NCI-H526 treated with DMSO at 0.1 percent for 48 hours (cell line): ENCODE data around the gene MSMB.
"Not testable (repeated sequence)": the region's sequence is repeated elsewhere in the genome, so short reads cannot be mapped to it uniquely, and the experiment has no call there.

Source experiments
- DNase-seq: peaks from one replicate; lab custom pipeline; 2025; lab: John Stamatoyannopoulos, UW

The MSMB gene

DNA sequence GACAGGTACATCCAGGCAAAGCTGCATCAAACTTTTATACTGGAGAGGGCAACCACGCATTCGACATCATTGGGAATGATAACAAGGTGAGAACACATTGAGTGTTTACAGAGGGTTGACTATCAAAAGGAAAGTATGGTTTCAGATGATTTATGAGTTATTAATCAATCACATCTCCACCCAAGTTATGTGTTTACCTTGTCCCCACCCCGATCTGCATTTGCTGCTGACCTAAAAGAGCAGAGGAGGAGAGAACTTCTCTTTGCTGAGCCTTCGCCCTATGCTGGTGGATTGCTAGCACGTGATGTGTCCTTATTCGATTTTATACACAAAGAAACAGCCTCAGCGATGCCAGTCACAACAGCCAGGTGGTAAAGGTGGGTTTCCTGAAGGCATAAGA lies at the start of gene MSMB:
Gene MSMB (minus strand): TSS at position 9 of the 400 bp plus-strand sequence. CDS start 32 bp downstream, outside the sequence.
- DNase-seq, result no peak

- no peak for DNase-seq
Observed at GRCh38 chr10:46094931-46095750, 49.1 kb upstream of the MSMB start.

GRCh38 chr10:46094197-46094500 lies 48.1 kb upstream of the MSMB start:
- DNase-seq, result no peak

GRCh38 chr10:46093316-46094196 lies 47.5 kb upstream of the MSMB start:
- not testable (repeated sequence) for DNase-seq

DNA sequence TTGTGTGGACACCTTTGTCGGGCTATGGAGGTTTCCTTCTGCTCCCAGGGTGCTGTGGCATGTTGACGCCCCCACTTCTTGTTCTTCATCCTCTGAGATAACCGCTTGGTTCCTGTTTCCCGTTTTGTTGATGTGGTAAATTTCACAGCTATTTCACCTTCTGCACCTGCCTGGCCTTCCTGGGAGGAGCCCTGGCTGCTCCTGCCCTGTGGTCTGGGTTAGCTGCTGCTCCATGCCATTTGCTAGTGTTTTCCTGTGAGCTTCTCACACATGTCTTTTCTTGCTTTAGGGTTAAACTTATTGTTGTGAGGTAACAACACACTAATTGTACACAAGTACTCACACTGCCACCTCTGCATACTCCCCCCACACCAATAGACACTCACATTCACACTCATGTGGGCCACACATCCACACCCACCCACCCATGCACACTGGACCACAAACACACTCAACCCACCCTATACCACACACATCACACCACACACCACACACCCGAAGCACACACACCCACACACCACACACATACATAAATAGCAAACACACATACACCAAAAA lies 46.5 kb upstream of the MSMB start:
- DNase-seq, result no peak

- no peak for DNase-seq
Observed at GRCh38 chr10:46091828-46092523, 45.9 kb upstream of the MSMB start.

GRCh38 chr10:46091080-46091827 lies 45.2 kb upstream of the MSMB start:
- DNase-seq, result no peak

GRCh38 chr10:46090258-46090812 lies 44.3 kb upstream of the MSMB start:
- no peak for DNase-seq

- not testable (repeated sequence) for DNase-seq
Observed at GRCh38 chr10:46087381-46087780, 41.3 kb upstream of the MSMB start.

- DNase-seq, result no peak
Observed at GRCh38 chr10:46084321-46085165, 38.5 kb upstream of the MSMB start.

DNA sequence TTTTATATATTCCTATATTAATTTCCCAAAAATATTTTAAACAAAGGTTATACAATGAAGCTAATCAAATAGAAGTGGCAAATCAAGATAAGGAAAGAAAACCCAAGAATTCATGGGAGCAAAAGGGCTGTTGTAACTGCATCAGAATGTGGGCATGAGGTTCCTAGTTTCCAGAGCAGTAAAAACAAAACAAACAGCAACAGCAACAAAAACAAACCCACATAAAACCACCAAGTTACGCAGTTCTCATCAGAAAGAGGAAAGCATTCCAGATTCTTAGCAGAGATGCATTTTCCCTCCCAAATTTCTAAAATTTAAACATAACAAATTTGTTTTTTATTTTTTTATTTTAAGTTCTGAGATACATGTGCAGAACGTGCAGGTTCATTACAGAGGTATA lies 34.8 kb upstream of the MSMB start:
- DNase-seq, result no peak

DNA sequence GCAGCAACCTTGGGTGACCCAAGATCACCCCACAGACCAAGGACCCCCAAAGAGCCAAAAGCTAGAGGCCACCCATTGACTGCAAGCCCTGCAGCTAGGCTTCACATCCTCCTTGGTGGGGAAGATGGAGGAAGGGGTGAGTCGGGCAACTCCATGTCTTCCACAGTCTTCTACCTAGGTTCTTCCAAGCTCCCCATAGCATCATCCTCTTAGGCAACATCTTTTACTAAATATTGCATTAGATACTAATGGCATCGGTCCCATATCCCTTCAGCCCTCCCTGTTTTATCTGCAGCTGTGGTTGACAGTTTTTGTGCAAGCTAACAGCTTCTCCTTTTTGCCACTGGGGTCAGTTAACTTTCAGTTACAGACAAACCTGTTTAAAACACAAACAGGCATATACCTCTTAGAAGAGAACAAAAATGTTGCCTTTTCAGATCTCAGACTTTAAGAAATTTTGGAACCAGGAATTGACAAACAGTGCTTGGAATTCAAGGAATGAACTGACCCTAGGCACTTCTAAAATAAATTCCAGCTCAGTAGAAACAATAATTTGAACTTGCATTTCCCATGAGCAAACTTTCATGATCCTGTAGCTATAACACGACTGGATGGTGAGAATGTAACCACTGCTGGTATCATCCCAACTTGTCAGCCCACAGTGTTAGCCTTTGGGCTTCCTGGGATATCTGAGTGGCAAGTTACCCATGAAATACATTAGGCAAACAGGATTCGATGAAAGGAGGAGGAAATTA lies 33.9 kb upstream of the MSMB start:
- DNase-seq, result no peak

DNA sequence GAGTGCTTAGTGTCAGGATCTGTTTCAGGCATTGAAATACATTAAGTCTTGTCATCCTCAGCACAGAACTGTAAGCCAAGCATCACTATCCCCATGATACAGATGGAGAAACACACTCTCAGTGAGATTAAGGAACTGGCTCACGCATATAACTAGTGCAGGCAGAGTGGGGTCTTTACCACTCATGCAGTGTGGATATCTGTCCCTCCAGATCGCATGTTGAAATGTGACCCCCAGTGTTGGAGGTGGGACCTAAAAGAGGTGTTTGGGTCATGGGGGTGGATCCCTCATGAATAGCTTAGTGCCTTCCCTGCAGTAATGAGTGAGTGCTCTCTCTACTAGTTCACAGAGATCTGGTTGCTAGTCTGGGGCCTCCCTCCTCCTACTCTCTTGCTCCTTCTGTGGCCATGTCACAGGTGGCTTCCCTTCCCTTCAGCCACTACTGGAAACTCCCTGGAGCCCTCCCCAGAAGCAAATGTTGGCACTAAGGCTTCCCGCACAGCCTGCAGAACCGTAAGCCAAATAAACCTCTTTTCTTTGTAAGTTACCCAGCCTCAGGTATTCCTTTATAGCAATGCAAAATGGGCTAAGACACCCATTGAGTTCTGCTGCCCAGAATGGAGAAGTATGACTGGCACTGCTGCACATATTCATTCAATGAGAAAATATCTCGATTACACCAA lies 31.8 kb upstream of the MSMB start:
- DNase-seq, result no peak

- no peak for DNase-seq
Observed at GRCh38 chr10:46077141-46077554, 31.1 kb upstream of the MSMB start.

DNA sequence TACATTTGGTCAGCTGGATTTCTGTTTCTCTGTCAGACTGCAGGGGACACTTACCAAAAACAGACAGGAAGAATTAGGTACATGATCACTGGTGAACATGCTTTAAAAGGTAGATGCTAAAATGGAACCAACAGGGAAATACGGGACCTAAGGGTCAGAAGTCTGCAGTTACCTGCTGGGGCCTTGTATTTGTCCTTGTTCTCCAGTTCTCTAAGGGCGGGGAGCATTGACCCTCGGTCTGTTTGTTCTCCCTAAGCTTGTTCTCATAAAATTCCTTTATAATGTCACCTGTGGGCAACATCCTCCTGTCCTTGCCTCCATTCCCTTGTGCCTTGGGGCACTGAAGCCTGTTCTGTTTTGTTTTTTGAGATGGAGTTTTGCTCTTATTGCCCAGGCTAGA lies 29.8 kb upstream of the MSMB start:
- no peak for DNase-seq

GRCh38 chr10:46074196-46074946 lies 28.3 kb upstream of the MSMB start:
- no peak for DNase-seq

GRCh38 chr10:46073564-46073963 lies 27.5 kb upstream of the MSMB start:
- DNase-seq, result no peak

GRCh38 chr10:46070749-46071148 lies 24.7 kb upstream of the MSMB start:
- no peak for DNase-seq
